C4-2B (cell line): ENCODE measurements around the gene DNASE1.

Experiments used
- CTCF ChIP-seq: fragments of 450-650 bp; conservative IDR thresholded peaks from 2 replicates; pipeline ENCODE4 v1.5.1; 2017; ENCODE audit warnings: mild to moderate bottlenecking
- ZFX ChIP-seq: fragments of 450-650 bp; IDR thresholded peaks from 2 replicates; pipeline ENCODE4 v1.6.1; 2017

GRCh38 chr16:3690980-3691720 lies 36.7 kb downstream of the DNASE1 start:
- TF ChIP-seq CTCF = no peak
- no peak for TF ChIP-seq ZFX
